GM23248 (cell line): ENCODE data around the gene JSRP1.

Experiments
- EZH2 ChIP-seq: fragments of 200-600 bp; sonication (generic); IDR thresholded peaks from 2 replicates; pipeline ENCODE4 v1.6.1; 2018; ENCODE audit warnings: antibody characterized with exemption, mild to moderate bottlenecking; ENCODE audit not compliant: insufficient read depth, poor library complexity, severe bottlenecking
- EZH2phosphoT487 ChIP-seq: fragments of 200-600 bp; sonication (generic); IDR thresholded peaks from 2 replicates; pipeline ENCODE4 v1.6.1; 2018; ENCODE audit warnings: antibody characterized with exemption, moderate library complexity, mild to moderate bottlenecking, low read depth; ENCODE audit not compliant: insufficient read depth

DNA sequence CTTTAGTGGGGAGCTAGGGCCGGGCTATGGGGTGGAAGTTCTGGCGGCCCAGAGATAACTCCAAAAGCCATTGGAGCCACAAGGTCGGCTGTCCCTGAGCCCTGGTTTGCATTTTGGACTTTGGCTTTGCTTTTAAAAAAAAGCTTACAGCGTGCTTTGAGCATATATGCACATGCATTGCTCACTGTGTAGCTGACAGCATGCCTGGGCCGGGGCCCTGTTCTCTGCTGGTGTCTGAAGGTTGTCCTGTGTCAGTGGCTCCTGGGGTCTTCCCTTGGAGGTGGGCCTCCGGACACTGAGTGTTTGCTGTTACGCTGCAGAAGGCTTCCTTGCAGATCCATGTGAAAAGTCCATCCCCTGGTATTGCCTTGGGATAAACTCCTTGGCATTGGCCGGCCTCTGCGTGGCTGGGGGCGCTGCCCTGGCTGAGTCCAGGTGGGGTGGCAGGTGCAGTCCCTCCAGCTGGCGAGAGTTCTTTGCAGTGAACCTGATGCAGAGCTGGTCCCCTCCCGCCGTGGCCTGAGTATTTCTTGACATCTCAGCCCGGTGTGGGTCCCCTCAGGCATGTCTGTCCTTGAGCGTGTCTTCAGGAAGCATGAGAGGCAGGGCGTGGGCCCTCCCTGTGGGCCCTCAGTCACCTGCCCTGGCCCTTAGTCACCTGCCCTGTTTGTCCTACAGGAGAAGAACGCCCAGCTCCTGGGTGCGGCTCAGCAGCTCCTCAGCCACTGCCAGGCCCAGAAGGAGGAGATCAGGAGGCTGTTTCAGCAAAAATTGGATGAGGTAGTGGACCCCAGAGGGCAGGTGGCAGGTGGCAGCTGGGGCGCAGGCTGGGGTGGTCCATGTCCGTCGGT lies 43.1 kb downstream of the JSRP1 start:
- TF ChIP-seq EZH2 (no peak), EZH2phosphoT487 (no peak)
